Tibial nerve (tissue), 4 donors: Measurements from ENCODE around the gene BRAT1. TPM values are rescaled to one million over a fixed set of nuclear protein-coding genes. Genes with fewer than 3 reads are reported as not detected.
A peak's percentile ranks its signal among the peaks of the same experiment; 100 is the strongest.

Experiments used
- DNase-seq, 2 donors: peaks; one replicate each; pipeline ENCODE4 v3.0.0-alpha.2; 2019; ENCODE audit warnings: low spot score in 2 of 2
- H3K27ac ChIP-seq, 4 donors: fragments of 200-600 bp; sonication (generic) in 3 of 4; one replicate each; pipeline ENCODE4 v1.5.1; 2017 to 2019; ENCODE audit warnings: mild to moderate bottlenecking in 1 of 4
- H3K27me3 ChIP-seq, 2 donors: fragments of 200-600 bp; sonication (generic) in 1 of 2; one replicate each; pipeline versions ENCODE4 v1.5.1 to v1.6.0; 2017 to 2019
- H3K36me3 ChIP-seq, 3 donors: fragments of 200-600 bp; sonication (generic); one replicate each; pipeline ENCODE4 v1.5.1; 2018 to 2019
- H3K4me1 ChIP-seq, 4 donors: fragments of 200-600 bp; sonication (generic) in 3 of 4; one replicate each; pipeline ENCODE4 v1.5.1; 2017 to 2019
- H3K4me3 ChIP-seq, 4 donors: fragments of 200-600 bp; sonication (generic) in 3 of 4; one replicate each; pipeline ENCODE4 v1.5.1; 2017 to 2019; ENCODE audit warnings: mild to moderate bottlenecking in 1 of 4, moderate library complexity in 1 of 4
- H3K9me3 ChIP-seq, 4 donors: fragments of 200-600 bp; sonication (generic) in 3 of 4; one replicate each; pipeline ENCODE4 v1.5.1; 2017 to 2019
- EP300 ChIP-seq, 2 donors: sonication (generic); formaldehyde crosslinking; IDR thresholded peaks; one replicate each; pipeline ENCODE4 v1.6.1; 2017; ENCODE audit warnings: antibody characterized with exemption in 2 of 2, mild to moderate bottlenecking in 1 of 2
- POLR2A ChIP-seq, 2 donors: fragments of 450-650 bp; IDR thresholded peaks; one replicate each; pipeline ENCODE4 v1.6.1; 2017; ENCODE audit warnings: antibody characterized with exemption in 2 of 2, mild to moderate bottlenecking in 2 of 2, moderate library complexity in 2 of 2
- WGBS, 2 donors: methylation state at CpG; one replicate each; pipeline ENCODE4 v1.1.5; 2018; 5-methylcytosine and 5-hydroxymethylcytosine counted together
- total RNA-seq, 4 donors: library from RNA; depleted of rRNA; stranded (reverse); fragments of >200 nt; gene quantifications; one replicate each; pipeline ENCODE4 v1.1.0, GENCODE V29; 2016
- TF ChIP-seq, protein P1 (sequence below), 5 experiments: fragments of 200-600 bp in 3 of 5; fragments of 450-650 bp in 2 of 5; sonication (generic) in 3 of 5; IDR thresholded peaks; one replicate each; pipeline ENCODE4 v1.5.1; 2016 to 2019; ENCODE audit warnings: antibody characterized with exemption in 5 of 5, mild to moderate bottlenecking in 3 of 5, moderate library complexity in 2 of 5

The BRAT1 gene
- total RNA-seq, 4 donors from 2014 or later, result 38.0 to 72.9 (median 52.0) TPM

DNA sequence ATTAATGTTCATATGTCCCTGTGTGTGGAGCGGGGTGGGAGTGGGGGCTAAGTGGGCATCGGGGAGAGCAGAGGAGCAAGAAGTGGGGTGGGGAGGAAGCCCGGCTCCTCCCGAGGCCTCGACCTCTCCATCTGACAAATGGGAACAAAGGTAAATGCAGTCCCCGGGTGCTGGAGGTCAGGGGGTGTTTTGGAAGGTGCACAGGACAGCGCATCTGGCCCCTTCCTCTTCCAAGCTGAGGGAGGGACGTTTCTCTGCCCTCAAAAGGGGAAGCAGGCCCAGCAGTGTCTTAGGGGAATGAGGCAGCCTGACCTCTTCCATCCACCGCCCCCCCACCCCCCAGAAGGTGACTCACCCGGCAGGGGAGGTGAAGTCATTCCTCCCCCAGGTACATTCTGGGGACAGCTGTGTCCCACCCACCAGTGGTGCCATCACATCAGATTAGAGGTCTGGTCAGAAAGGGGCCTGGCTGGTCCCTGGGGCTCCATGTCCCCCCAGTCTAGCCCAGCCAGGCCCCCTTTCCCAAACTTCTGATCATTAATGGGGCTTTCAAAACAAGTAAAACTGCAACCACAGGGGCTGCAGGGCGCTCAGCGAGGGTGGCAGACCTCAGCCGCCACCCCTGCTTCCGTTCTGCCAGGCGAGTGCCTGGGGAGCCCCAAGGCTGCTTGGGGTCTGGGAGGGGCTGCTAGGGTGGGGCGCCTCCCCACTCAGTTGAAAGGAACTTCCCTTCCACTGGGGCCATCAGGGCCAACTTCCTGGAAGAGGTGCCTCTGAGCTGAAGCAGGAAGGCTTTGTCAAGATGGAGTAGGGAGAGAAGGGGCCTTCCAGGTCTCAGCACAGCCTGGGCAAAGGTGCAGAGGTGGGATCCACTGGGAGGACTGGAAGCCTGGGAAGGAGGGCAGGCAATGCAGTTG lies 25.0 kb downstream of the BRAT1 start:
- Histone ChIP-seq H3K4me3 (no peak overlapping the region), H3K9me3 (no peaks in the 10 kb centered on the region), H3K4me1 (peaks cover 0 to 66% (median 45%) of the 10 kb centered on the region in 4 donors), H3K27me3 (peaks cover 0 to 6% of the 10 kb centered on the region in 2 donors), H3K27ac (peak overlapping the region in 3 of 4 donors; percentile 78 to 82 (median 80)), H3K36me3 (peaks cover 0 to 16% (median 0%) of the 10 kb centered on the region in 3 donors)
- TF ChIP-seq EP300 (IDR thresholded peaks at IDR 0.05), result no peak
- TF ChIP-seq, protein P1, sequence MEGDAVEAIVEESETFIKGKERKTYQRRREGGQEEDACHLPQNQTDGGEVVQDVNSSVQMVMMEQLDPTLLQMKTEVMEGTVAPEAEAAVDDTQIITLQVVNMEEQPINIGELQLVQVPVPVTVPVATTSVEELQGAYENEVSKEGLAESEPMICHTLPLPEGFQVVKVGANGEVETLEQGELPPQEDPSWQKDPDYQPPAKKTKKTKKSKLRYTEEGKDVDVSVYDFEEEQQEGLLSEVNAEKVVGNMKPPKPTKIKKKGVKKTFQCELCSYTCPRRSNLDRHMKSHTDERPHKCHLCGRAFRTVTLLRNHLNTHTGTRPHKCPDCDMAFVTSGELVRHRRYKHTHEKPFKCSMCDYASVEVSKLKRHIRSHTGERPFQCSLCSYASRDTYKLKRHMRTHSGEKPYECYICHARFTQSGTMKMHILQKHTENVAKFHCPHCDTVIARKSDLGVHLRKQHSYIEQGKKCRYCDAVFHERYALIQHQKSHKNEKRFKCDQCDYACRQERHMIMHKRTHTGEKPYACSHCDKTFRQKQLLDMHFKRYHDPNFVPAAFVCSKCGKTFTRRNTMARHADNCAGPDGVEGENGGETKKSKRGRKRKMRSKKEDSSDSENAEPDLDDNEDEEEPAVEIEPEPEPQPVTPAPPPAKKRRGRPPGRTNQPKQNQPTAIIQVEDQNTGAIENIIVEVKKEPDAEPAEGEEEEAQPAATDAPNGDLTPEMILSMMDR (IDR thresholded peaks at IDR 0.05), result no peak
- TF ChIP-seq POLR2A (IDR thresholded peaks at IDR 0.05), result no peak
- 51 to 59% methylated on average over 14 of the region's 16 CpGs for WGBS, 2 donors
- DNase-seq, result no peak

DNA sequence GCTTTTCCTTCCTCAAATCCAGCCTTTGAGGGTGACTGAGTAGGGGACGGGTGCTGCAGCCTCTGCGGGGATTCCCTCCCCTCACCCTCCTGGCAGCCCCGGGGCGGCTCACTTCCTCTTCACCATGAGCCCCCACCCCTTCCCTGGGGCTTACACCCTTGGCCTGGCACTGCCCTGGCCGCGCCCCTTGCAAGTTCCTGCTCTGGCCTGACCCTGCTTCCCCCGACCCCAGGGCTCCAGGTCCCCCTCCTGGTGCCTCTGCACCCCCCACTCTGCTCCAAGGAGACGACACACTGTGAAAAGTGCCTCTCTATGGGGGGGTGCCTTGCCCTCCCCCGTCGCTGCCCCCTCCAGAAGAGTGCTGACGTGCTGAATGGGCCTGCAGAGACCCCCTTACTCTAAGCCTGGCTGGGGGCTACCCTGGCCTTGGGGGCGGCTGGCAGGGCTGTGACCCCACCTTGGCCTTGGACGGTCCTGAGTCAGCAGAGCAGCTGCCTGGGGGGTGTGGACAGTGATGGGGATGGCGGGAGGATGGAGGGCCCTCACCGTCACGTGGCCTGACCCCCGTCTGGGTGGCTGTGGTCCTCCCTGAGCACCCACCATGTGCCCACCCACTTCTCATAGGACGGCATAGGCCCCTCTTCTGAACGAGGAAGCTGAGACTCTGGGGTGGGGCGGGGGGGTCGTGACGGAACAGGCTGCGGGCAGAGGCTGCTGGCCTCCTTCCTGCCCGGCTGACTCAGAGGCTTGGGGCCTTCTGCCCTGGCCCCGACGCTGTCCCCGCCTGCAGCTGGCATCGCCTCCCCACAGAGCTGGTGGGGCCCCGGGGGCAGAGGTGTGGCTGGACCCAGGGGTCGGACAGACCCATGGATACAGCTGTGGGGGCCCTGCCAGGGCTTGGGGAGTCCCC lies 25.9 kb downstream of the BRAT1 start:
- H3K27me3 ChIP-seq, result peaks cover 0 to 9% of the 10 kb centered on the region in 2 donors
- DNase-seq, result peak; percentile 42 to 52
- no peak overlapping the region for H3K4me3 ChIP-seq
- peaks cover 0 to 75% (median 54%) of the 10 kb centered on the region in 4 donors for H3K4me1 ChIP-seq
- WGBS, 2 donors, result 23 to 32% methylated on average over 12 to 27 of the region's 30 CpGs
- H3K27ac ChIP-seq, result peak overlapping the region in 3 of 4 donors; percentile 78 to 82 (median 80)
- TF ChIP-seq, protein P1 (IDR thresholded peaks at IDR 0.05), result no peak
- peak in 1 of 2 donors; percentile 42 for TF ChIP-seq EP300 (IDR thresholded peaks at IDR 0.05)
- H3K36me3 ChIP-seq, result peaks cover 0 to 18% (median 0%) of the 10 kb centered on the region in 3 donors
- no peaks in the 10 kb centered on the region for H3K9me3 ChIP-seq

- Histone ChIP-seq H3K9me3 (no peaks in the 10 kb centered on the region), H3K4me1 (peaks cover 0 to 84% (median 62%) of the 10 kb centered on the region in 4 donors), H3K36me3 (peaks cover 0 to 18% (median 0%) of the 10 kb centered on the region in 3 donors), H3K27ac (peak overlapping the region in 3 of 4 donors; percentile 78 to 82 (median 80)), H3K27me3 (peaks cover 0 to 9% of the 10 kb centered on the region in 2 donors), H3K4me3 (no peak overlapping the region)
- DNase-seq, result no peak
- no peak for TF ChIP-seq EP300 (IDR thresholded peaks at IDR 0.05)
- TF ChIP-seq, protein P1 (IDR thresholded peaks at IDR 0.05), result no peak
- 76 to 82% methylated on average over 12 to 16 of the region's 18 CpGs for WGBS, 2 donors
Measured at GRCh38 chr7:2528481-2529095, 26.7 kb downstream of the BRAT1 start.

- Histone ChIP-seq H3K27ac (peak overlapping the region in 2 of 4 donors; percentile 4 to 82), H3K36me3 (peaks cover 0 to 18% (median 0%) of the 10 kb centered on the region in 3 donors), H3K4me1 (peaks cover 0 to 92% (median 70%) of the 10 kb centered on the region in 4 donors), H3K9me3 (no peaks in the 10 kb centered on the region), H3K4me3 (no peak overlapping the region), H3K27me3 (peaks cover 0 to 11% of the 10 kb centered on the region in 2 donors)
- DNase-seq, result no peak
- TF ChIP-seq EP300 (IDR thresholded peaks at IDR 0.05), result no peak
- TF ChIP-seq POLR2A (IDR thresholded peaks at IDR 0.05), result no peak
- TF ChIP-seq, protein P1 (IDR thresholded peaks at IDR 0.05), result no peak
- WGBS, 2 donors, result 60 to 76% methylated on average over 9 to 16 of the region's 17 CpGs
Measured at GRCh38 chr7:2527505-2528467, 27.5 kb downstream of the BRAT1 start.
